Measurements from ENCODE around the gene TACC2.

The TACC2 gene

DNA sequence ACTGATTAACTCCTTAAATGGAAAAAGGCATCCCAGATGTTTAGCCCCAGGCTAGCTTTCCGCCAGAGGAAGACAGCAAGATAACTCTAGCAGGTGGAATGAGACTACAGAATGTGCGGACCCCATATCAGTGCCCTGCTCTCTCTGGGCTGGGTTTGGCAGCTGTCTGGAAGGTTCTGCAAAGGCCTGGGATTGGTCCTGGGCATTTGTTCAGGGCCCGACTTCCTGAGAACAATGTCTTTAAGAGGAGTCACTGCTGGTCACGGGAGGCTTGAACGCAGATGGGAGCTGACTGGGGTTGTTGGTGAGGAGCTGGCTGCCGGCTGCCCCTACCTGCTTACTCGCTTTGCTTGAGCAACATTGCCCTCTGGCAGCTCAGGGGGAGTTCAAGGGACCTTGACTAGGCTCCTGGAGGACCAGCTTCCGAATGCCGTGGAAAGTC is 151.5 kb downstream of the TACC2 start:
- no peak overlapping the region for H2AFZ ChIP-seq (ENCODE audit: low read depth, low read length)
- H4K20me1 ChIP-seq (ENCODE audit: insufficient read depth, low read length), result no peaks in the 10 kb centered on the region
- no peak overlapping the region for H3K4me2 ChIP-seq (ENCODE audit: insufficient read depth, low read length)
- H3K4me1 ChIP-seq (ENCODE audit: insufficient read depth, low read length), result no peaks in the 10 kb centered on the region
- H3K27me3 ChIP-seq (ENCODE audit: insufficient read depth, low read length, poor library complexity), result peaks cover 4% of the 10 kb centered on the region
- no peak overlapping the region for H3K9ac ChIP-seq (ENCODE audit: low read depth, low read length)
- DNase-seq (no peak), ATAC-seq (ENCODE audit: insufficient read depth, low read depth) (no peak)
- H3K4me3 ChIP-seq (ENCODE audit: low read depth in 1 of 2, low read length in 2 of 2), result no peak overlapping the region
- no peaks in the 10 kb centered on the region for H3K9me3 ChIP-seq (ENCODE audit: insufficient read depth, low read length, severe bottlenecking)
- H3K27ac ChIP-seq (ENCODE audit: low read length), result no peak overlapping the region
- no peaks in the 10 kb centered on the region for H3K79me2 ChIP-seq (ENCODE audit: insufficient read depth, low read length)
- TF ChIP-seq CTCF (IDR thresholded peaks at IDR 0.05; ENCODE audit: borderline replicate concordance, extremely low read depth, low read length, poor library complexity, severe bottlenecking) (no peak), EZH2 (IDR thresholded peaks at IDR 0.05; ENCODE audit: borderline replicate concordance, low read depth, low read length, severe bottlenecking) (no peak)
- H3K36me3 ChIP-seq (ENCODE audit: insufficient read depth, low read length), result no peaks in the 10 kb centered on the region

- H3K4me2 ChIP-seq (ENCODE audit: insufficient read depth, low read length), result no peak overlapping the region
- no peaks in the 10 kb centered on the region for H3K79me2 ChIP-seq (ENCODE audit: insufficient read depth, low read length)
- H3K27me3 ChIP-seq (ENCODE audit: insufficient read depth, low read length, poor library complexity), result peaks cover 4% of the 10 kb centered on the region
- H4K20me1 ChIP-seq (ENCODE audit: insufficient read depth, low read length), result no peaks in the 10 kb centered on the region
- H3K9me3 ChIP-seq (ENCODE audit: insufficient read depth, low read length, severe bottlenecking), result no peaks in the 10 kb centered on the region
- ATAC-seq (ENCODE audit: insufficient read depth, low read depth) (peak; percentile 24; the same call in 1 of the 3 replicates), DNase-seq (peak; percentile 35)
- H3K4me3 ChIP-seq (ENCODE audit: low read depth in 1 of 2, low read length in 2 of 2), result no peak overlapping the region
- no peak for TF ChIP-seq CTCF (IDR thresholded peaks at IDR 0.05; ENCODE audit: borderline replicate concordance, extremely low read depth, low read length, poor library complexity, severe bottlenecking)
- TF ChIP-seq EZH2 (IDR thresholded peaks at IDR 0.05; ENCODE audit: borderline replicate concordance, low read depth, low read length, severe bottlenecking), result no peak
- H3K27ac ChIP-seq (ENCODE audit: low read length), result no peak overlapping the region
- no peak overlapping the region for H3K9ac ChIP-seq (ENCODE audit: low read depth, low read length)
- no peak overlapping the region for H2AFZ ChIP-seq (ENCODE audit: low read depth, low read length)
- H3K4me1 ChIP-seq (ENCODE audit: insufficient read depth, low read length), result no peaks in the 10 kb centered on the region
- H3K36me3 ChIP-seq (ENCODE audit: insufficient read depth, low read length), result no peaks in the 10 kb centered on the region
These were observed 152.1 kb downstream of the TACC2 start for GRCh38 chr10:122140941-122141623.

DNA sequence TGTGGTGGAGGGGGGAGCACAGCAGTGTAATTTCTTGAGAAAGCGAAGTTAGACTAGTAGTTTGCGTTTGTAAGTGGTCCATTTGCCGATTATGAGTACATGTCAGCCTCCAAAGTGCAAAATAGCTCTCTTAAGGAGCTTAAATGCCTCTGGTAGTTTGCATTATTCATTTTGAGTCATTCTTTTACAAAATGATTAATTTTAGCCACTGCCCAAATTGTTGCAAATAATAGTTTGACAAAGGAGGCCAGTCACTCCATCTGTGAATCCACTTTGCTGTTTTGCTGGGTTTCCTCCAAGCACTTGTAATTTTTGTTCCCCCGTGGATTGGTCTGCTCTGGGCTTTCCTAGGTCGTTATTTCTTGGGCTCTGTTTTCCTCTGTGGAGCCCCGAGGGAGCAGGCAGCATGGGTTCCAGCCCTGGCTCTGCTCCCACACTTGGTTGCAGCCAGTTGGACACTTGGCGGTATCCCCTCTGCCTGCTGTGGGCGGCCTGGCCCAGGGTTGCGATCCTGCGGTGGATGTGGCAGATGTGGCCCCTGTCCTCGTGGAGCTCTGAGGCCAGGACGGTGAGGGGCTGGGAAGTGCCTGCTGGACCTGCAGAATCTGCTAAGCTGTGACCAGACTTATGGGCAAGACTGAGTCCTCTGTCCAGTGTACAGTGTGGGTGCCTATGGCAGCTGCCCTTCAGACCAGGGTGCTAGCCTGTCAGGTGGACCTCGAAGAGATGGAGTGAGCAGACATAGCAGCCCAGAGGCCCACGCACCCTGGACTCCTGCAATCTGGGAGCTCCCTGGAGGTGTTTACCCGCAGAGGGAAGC is 153.1 kb downstream of the TACC2 start:
- TF ChIP-seq CTCF (IDR thresholded peaks at IDR 0.05; ENCODE audit: borderline replicate concordance, extremely low read depth, low read length, poor library complexity, severe bottlenecking), result no peak
- no peak for TF ChIP-seq EZH2 (IDR thresholded peaks at IDR 0.05; ENCODE audit: borderline replicate concordance, low read depth, low read length, severe bottlenecking)
- H3K27ac ChIP-seq (ENCODE audit: low read length), result no peak overlapping the region
- no peak overlapping the region for H2AFZ ChIP-seq (ENCODE audit: low read depth, low read length)
- H4K20me1 ChIP-seq (ENCODE audit: insufficient read depth, low read length), result no peaks in the 10 kb centered on the region
- ATAC-seq (ENCODE audit: insufficient read depth, low read depth) (no peak), DNase-seq (no peak)
- H3K9ac ChIP-seq (ENCODE audit: low read depth, low read length), result no peak overlapping the region
- no peak overlapping the region for H3K4me3 ChIP-seq (ENCODE audit: low read depth in 1 of 2, low read length in 2 of 2)
- H3K4me1 ChIP-seq (ENCODE audit: insufficient read depth, low read length), result no peaks in the 10 kb centered on the region
- peaks cover 4% of the 10 kb centered on the region for H3K27me3 ChIP-seq (ENCODE audit: insufficient read depth, low read length, poor library complexity)
- H3K9me3 ChIP-seq (ENCODE audit: insufficient read depth, low read length, severe bottlenecking), result no peaks in the 10 kb centered on the region
- H3K4me2 ChIP-seq (ENCODE audit: insufficient read depth, low read length), result no peak overlapping the region
- no peaks in the 10 kb centered on the region for H3K36me3 ChIP-seq (ENCODE audit: insufficient read depth, low read length)
- no peaks in the 10 kb centered on the region for H3K79me2 ChIP-seq (ENCODE audit: insufficient read depth, low read length)

Measured in DND-41 (cell line).